Loucy (cell line): ENCODE measurements around the gene GBP6.

ENCODE experiments used
- H2AFZ ChIP-seq: fragments of 200-600 bp; sonication (generic); 2 replicates; pipeline ENCODE4 v1.6.0; 2016; ENCODE audit warnings: antibody characterized with exemption, mild to moderate bottlenecking, low read length, moderate library complexity
- H3F3A ChIP-seq: fragments of 200-600 bp; 2 replicates; pipeline ENCODE4 v1.6.0; 2016; ENCODE audit warnings: antibody characterized with exemption, low read depth, mild to moderate bottlenecking
- H3K27me3 ChIP-seq: fragments of 200-600 bp; sonication (generic); 2 replicates; pipeline ENCODE4 v1.6.1; 2014; ENCODE audit warnings: low read length, mild to moderate bottlenecking; ENCODE audit not compliant: insufficient read depth, poor library complexity, severe bottlenecking
- H3K36me3 ChIP-seq: fragments of 200-600 bp; sonication (generic); 2 replicates; pipeline ENCODE4 v1.6.1; 2016; ENCODE audit warnings: low read length; ENCODE audit not compliant: insufficient read depth
- H3K4me1 ChIP-seq: fragments of 200-600 bp; sonication (generic); 2 replicates; pipeline ENCODE4 v1.5.1; 2014; ENCODE audit warnings: low read length, mild to moderate bottlenecking; ENCODE audit not compliant: insufficient read depth, poor library complexity, severe bottlenecking
- H3K4me2 ChIP-seq: fragments of 200-600 bp; sonication (generic); 2 replicates; pipeline ENCODE4 v1.6.0; 2014; ENCODE audit warnings: antibody characterized with exemption, low read length, low read depth, mild to moderate bottlenecking; ENCODE audit not compliant: poor library complexity, severe bottlenecking
- H3K4me3 ChIP-seq: fragments of 200-600 bp; sonication (generic); 2 replicates; pipeline ENCODE4 v1.5.1; 2014; ENCODE audit warnings: low read length, mild to moderate bottlenecking, mixed read lengths; ENCODE audit not compliant: poor library complexity, severe bottlenecking
- H3K79me2 ChIP-seq: fragments of 200-600 bp; sonication (generic); 2 replicates; pipeline ENCODE4 v1.6.1; 2014; ENCODE audit warnings: low read length; ENCODE audit not compliant: insufficient read depth
- H3K9ac ChIP-seq: fragments of 200-600 bp; sonication (generic); 2 replicates; pipeline ENCODE4 v1.6.0; 2014; ENCODE audit warnings: mild to moderate bottlenecking, low read depth, low read length, moderate library complexity; ENCODE audit not compliant: poor library complexity, severe bottlenecking
- H3K9me2 ChIP-seq: fragments of 200-600 bp; sonication (generic); replicated peaks from 2 replicates; pipeline ENCODE4 v1.6.1; 2016; ENCODE audit warnings: low read depth, low read length, mixed read lengths
- H3K9me3 ChIP-seq: fragments of 200-600 bp; sonication (generic); 2 replicates; pipeline ENCODE4 v1.6.1; 2014; ENCODE audit warnings: mild to moderate bottlenecking, antibody characterized with exemption, low read length, low read depth; ENCODE audit not compliant: insufficient read depth
- H4K20me1 ChIP-seq: fragments of 200-600 bp; sonication (generic); 2 replicates; pipeline ENCODE4 v1.6.0; 2014; ENCODE audit warnings: antibody characterized with exemption, low read length, mild to moderate bottlenecking; ENCODE audit not compliant: insufficient read depth, poor library complexity, severe bottlenecking
- CTCF ChIP-seq: fragments of 200-600 bp; sonication (generic); conservative IDR thresholded peaks from 2 replicates; pipeline ENCODE4 v1.5.1; 2014; ENCODE audit warnings: mild to moderate bottlenecking, antibody characterized with exemption, low read length
- EZH2phosphoT487 ChIP-seq: fragments of 200-600 bp; IDR thresholded peaks from 2 replicates; pipeline ENCODE4 v1.6.1; 2018; ENCODE audit warnings: antibody characterized with exemption, mild to moderate bottlenecking, moderate library complexity, borderline replicate concordance

GBP6 gene

GRCh38 chr1:89355056-89355455 lies 8.8 kb upstream of the GBP6 start:
- TF ChIP-seq CTCF (peak; percentile 14; the same call in 1 of the 2 replicates), EZH2phosphoT487 (no peak)
- H3K4me1 ChIP-seq = peaks cover 15% of the 10 kb centered on the region
- H3K4me2 ChIP-seq = no peak overlapping the region
- H3K9me2 ChIP-seq = no peaks in the 10 kb centered on the region
- no peaks in the 10 kb centered on the region for H3K36me3 ChIP-seq
- no peaks in the 10 kb centered on the region for H4K20me1 ChIP-seq
- H3K79me2 ChIP-seq = no peaks in the 10 kb centered on the region
- H3K27me3 ChIP-seq = no peaks in the 10 kb centered on the region
- no peak overlapping the region for H2AFZ ChIP-seq
- no peaks in the 10 kb centered on the region for H3K9me3 ChIP-seq
- H3F3A ChIP-seq = no peaks in the 10 kb centered on the region
- no peak overlapping the region for H3K4me3 ChIP-seq
- no peak overlapping the region for H3K9ac ChIP-seq

GRCh38 chr1:89356658-89357400 lies 7.0 kb upstream of the GBP6 start:
- Histone ChIP-seq H3K9me2 (no peaks in the 10 kb centered on the region), H3K9ac (no peak overlapping the region), H3K9me3 (no peaks in the 10 kb centered on the region), H3K36me3 (no peaks in the 10 kb centered on the region), H3K4me3 (no peak overlapping the region), H3F3A (no peaks in the 10 kb centered on the region), H4K20me1 (no peaks in the 10 kb centered on the region), H2AFZ (no peak overlapping the region), H3K79me2 (no peaks in the 10 kb centered on the region), H3K4me2 (no peak overlapping the region), H3K27me3 (no peaks in the 10 kb centered on the region), H3K4me1 (peaks cover 15% of the 10 kb centered on the region)
- TF ChIP-seq EZH2phosphoT487 = no peak
- no peak for TF ChIP-seq CTCF

GRCh38 chr1:89358287-89358893 lies 5.5 kb upstream of the GBP6 start:
- TF ChIP-seq EZH2phosphoT487 (no peak), CTCF (peak; percentile 88)
- peak overlapping the region; percentile 15 for H3K4me2 ChIP-seq
- H3K9me2 ChIP-seq = no peaks in the 10 kb centered on the region
- no peaks in the 10 kb centered on the region for H3K36me3 ChIP-seq
- no peaks in the 10 kb centered on the region for H3F3A ChIP-seq
- H3K79me2 ChIP-seq = no peaks in the 10 kb centered on the region
- H4K20me1 ChIP-seq = no peaks in the 10 kb centered on the region
- no peak overlapping the region for H3K9ac ChIP-seq
- H3K4me1 ChIP-seq = peaks cover 15% of the 10 kb centered on the region
- H3K27me3 ChIP-seq = no peaks in the 10 kb centered on the region
- H2AFZ ChIP-seq = peak overlapping the region; percentile 71
- H3K4me3 ChIP-seq = no peak overlapping the region
- H3K9me3 ChIP-seq = no peaks in the 10 kb centered on the region
